Right hindlimb (tissue), 1 donor: ENCODE data around the gene DLEC1.
"Not testable (repeated sequence)": the region's sequence is repeated elsewhere in the genome, so short reads cannot be mapped to it uniquely, and the experiment has no call there.

Experiments
- DNase-seq: peaks from one replicate; pipeline ENCODE4 v3.0.0-alpha.2; 2018

Gene DLEC1

GRCh38 chr3:38140326-38141172 is 101.5 kb downstream of the DLEC1 start:
- DNase-seq = no peak

GRCh38 chr3:38141173-38141951 is 102.4 kb downstream of the DLEC1 start:
- DNase-seq = no peak

- no peak for DNase-seq
Measured at GRCh38 chr3:38141952-38142273, 102.9 kb downstream of the DLEC1 start.

- DNase-seq = no peak
Measured at GRCh38 chr3:38142959-38143358, 104.0 kb downstream of the DLEC1 start.

- DNase-seq = no peak
Measured at GRCh38 chr3:38143511-38143910, 104.5 kb downstream of the DLEC1 start.

- DNase-seq = no peak
Measured at GRCh38 chr3:38146504-38146903, 107.5 kb downstream of the DLEC1 start.

- DNase-seq = no peak
Measured at GRCh38 chr3:38147421-38147820, 108.4 kb downstream of the DLEC1 start.

GRCh38 chr3:38148311-38148882 is 109.4 kb downstream of the DLEC1 start:
- no peak for DNase-seq

GRCh38 chr3:38149708-38150107 is 110.7 kb downstream of the DLEC1 start:
- DNase-seq = no peak

GRCh38 chr3:38150780-38151528 is 111.9 kb downstream of the DLEC1 start:
- DNase-seq = no peak

- no peak for DNase-seq
Measured at GRCh38 chr3:38151667-38152265, 112.8 kb downstream of the DLEC1 start.

GRCh38 chr3:38152609-38153008 is 113.6 kb downstream of the DLEC1 start:
- DNase-seq = no peak

- DNase-seq = no peak
Measured at GRCh38 chr3:38153221-38153620, 114.2 kb downstream of the DLEC1 start.

GRCh38 chr3:38154033-38154494 is 115.1 kb downstream of the DLEC1 start:
- DNase-seq = no peak

- DNase-seq = no peak
Measured at GRCh38 chr3:38154625-38155255, 115.7 kb downstream of the DLEC1 start.

- DNase-seq = no peak
Measured at GRCh38 chr3:38155825-38156224, 116.8 kb downstream of the DLEC1 start.

- DNase-seq = no peak
Measured at GRCh38 chr3:38157117-38157516, 118.1 kb downstream of the DLEC1 start.

GRCh38 chr3:38157595-38157994 is 118.6 kb downstream of the DLEC1 start:
- DNase-seq = no peak

GRCh38 chr3:38158472-38158871 is 119.5 kb downstream of the DLEC1 start:
- DNase-seq = no peak

- not testable (repeated sequence) for DNase-seq
Measured at GRCh38 chr3:38160704-38161103, 121.7 kb downstream of the DLEC1 start.

GRCh38 chr3:38163117-38163840 is 124.3 kb downstream of the DLEC1 start:
- no peak for DNase-seq
